Measurements from ENCODE around the gene AATF. TPM values are rescaled to one million over a fixed set of nuclear protein-coding genes. Genes with fewer than 3 reads are reported as not detected.
A peak's percentile ranks its signal among the peaks of the same experiment; 100 is the strongest.

AATF gene
- total RNA-seq, 1 experiment from 2014 or later = 61.0 TPM

- no peak for TF ChIP-seq ZNF281 (CRISPR knock-in tag; IDR thresholded peaks at IDR 0.05)
- TF ChIP-seq HMGXB4 (CRISPR knock-in tag; IDR thresholded peaks at IDR 0.05) = no peak
- no peak for TF ChIP-seq E2F1 (CRISPR knock-in tag; IDR thresholded peaks at IDR 0.05)
- TF ChIP-seq NR1H2 (CRISPR knock-in tag; IDR thresholded peaks at IDR 0.05) = no peak
Observed at GRCh38 chr17:36992701-36993100, 43.9 kb downstream of the AATF start (continued).

GRCh38 chr17:36993227-36993626, 44.5 kb downstream of the AATF start:
- POLR2A ChIA-PET = no interaction called here
- CTCF ChIA-PET = no interaction called here
- peaks cover 14% of the 10 kb centered on the region for H3K9me3 Mint-ChIP-seq
- TF ChIP-seq NR2C2 (CRISPR knock-in tag; IDR thresholded peaks at IDR 0.05) = no peak
- no peak for TF ChIP-seq TEAD1 (CRISPR knock-in tag; IDR thresholded peaks at IDR 0.05)
- TF ChIP-seq ZNF219 (CRISPR knock-in tag; IDR thresholded peaks at IDR 0.05; ENCODE audit: borderline replicate concordance) = no peak
- no peak for TF ChIP-seq ZNF138 (CRISPR knock-in tag; conservative IDR thresholded peaks at IDR 0.05)
- no peak for TF ChIP-seq ARID4B (CRISPR knock-in tag; IDR thresholded peaks at IDR 0.05; ENCODE audit: borderline replicate concordance)
- no peak for TF ChIP-seq TCF7 (CRISPR knock-in tag; IDR thresholded peaks at IDR 0.05; ENCODE audit: low read depth)
- TF ChIP-seq CBFB (CRISPR knock-in tag; IDR thresholded peaks at IDR 0.05; ENCODE audit: low read depth) = no peak
- no peak for TF ChIP-seq SP1 (CRISPR knock-in tag; conservative IDR thresholded peaks at IDR 0.05)
- TF ChIP-seq TEAD4 (CRISPR knock-in tag; IDR thresholded peaks at IDR 0.05) = no peak
- no peak for TF ChIP-seq JUN (CRISPR knock-in tag; IDR thresholded peaks at IDR 0.05)
- TF ChIP-seq CREM (CRISPR knock-in tag; IDR thresholded peaks at IDR 0.05) = no peak
- no peak for TF ChIP-seq PRRX2 (CRISPR knock-in tag; IDR thresholded peaks at IDR 0.05)
- TF ChIP-seq ZMAT4 (CRISPR knock-in tag; IDR thresholded peaks at IDR 0.05) = no peak
- no peak for TF ChIP-seq MXD4 (CRISPR knock-in tag; IDR thresholded peaks at IDR 0.05; ENCODE audit: borderline replicate concordance)
- TF ChIP-seq ZNF263 (CRISPR knock-in tag; IDR thresholded peaks at IDR 0.05; ENCODE audit: low read depth) = no peak
- TF ChIP-seq AR (CRISPR knock-in tag; IDR thresholded peaks at IDR 0.05) = no peak
- no peak for TF ChIP-seq MAX (CRISPR knock-in tag; IDR thresholded peaks at IDR 0.05)
- no peak for TF ChIP-seq ATF2 (CRISPR knock-in tag; IDR thresholded peaks at IDR 0.05; ENCODE audit: borderline replicate concordance, low read depth)
- no peak for TF ChIP-seq SMAD4 (CRISPR knock-in tag; IDR thresholded peaks at IDR 0.05)

More at GRCh38 chr17:36993227-36993626, 44.5 kb downstream of the AATF start:
- H3K27ac Mint-ChIP-seq = 0 out of 2 replicates have a peak overlapping the region, but pooled peaks have one; percentile 1
- H3K4me3 Mint-ChIP-seq = no peak overlapping the region
- H3K4me1 Mint-ChIP-seq = no peaks in the 10 kb centered on the region
- DNase-seq (ENCODE audit: low spot score) (no peak), ATAC-seq (no peak)
- no peaks in the 10 kb centered on the region for H3K27me3 Mint-ChIP-seq (ENCODE audit: low read depth)
- peaks cover 46% of the 10 kb centered on the region for H3K36me3 Mint-ChIP-seq

All from WTC11 (cell line).